Esophagus squamous epithelium (tissue), 5 donors: ENCODE measurements around the gene ITSN1. TPM values are rescaled to one million over a fixed set of nuclear protein-coding genes. Genes with fewer than 3 reads are reported as not detected.

Experiments used
- DNase-seq: peaks from one replicate; lab custom pipeline; 2025; lab: John Stamatoyannopoulos, UW
- H3K27ac ChIP-seq, 4 donors: fragments of 200-600 bp; sonication (generic); one replicate each; pipeline ENCODE4 v1.5.1; 2016 to 2019; ENCODE audit warnings: mild to moderate bottlenecking in 1 of 4
- H3K27me3 ChIP-seq, 4 donors: fragments of 200-600 bp; sonication (generic); 1 replicate in 3 of 4; 2 replicates in 1 of 4; pipeline versions ENCODE4 v1.5.1 to v1.6.0; 2017 to 2021; ENCODE audit warnings: antibody characterized with exemption in 1 of 4
- H3K36me3 ChIP-seq, 3 donors: fragments of 200-600 bp; sonication (generic); one replicate each; pipeline ENCODE4 v1.5.1; 2016 to 2019
- H3K4me1 ChIP-seq, 3 donors: fragments of 200-600 bp; sonication (generic); one replicate each; pipeline ENCODE4 v1.5.1; 2017 to 2019
- H3K4me3 ChIP-seq, 4 donors: fragments of 200-600 bp; sonication (generic); 1 replicate in 3 of 4; 2 replicates in 1 of 4; pipeline ENCODE4 v1.5.1; 2016 to 2019; ENCODE audit warnings: mild to moderate bottlenecking in 2 of 4, moderate library complexity in 1 of 4
- H3K9me3 ChIP-seq, 3 donors: fragments of 200-600 bp; sonication (generic); one replicate each; pipeline ENCODE4 v1.5.1; 2016 to 2019
- CTCF ChIP-seq, 6 experiments: fragments of 450-650 bp in 4 of 6; fragments of 200-600 bp in 2 of 6; sonication (generic) in 2 of 6; IDR thresholded peaks; one replicate each; pipeline ENCODE4 v1.5.1; 2016 to 2019; ENCODE audit warnings: antibody characterized with exemption in 6 of 6, mild to moderate bottlenecking in 4 of 6, moderate library complexity in 4 of 6
- POLR2A ChIP-seq, 4 donors: fragments of 450-650 bp; IDR thresholded peaks; one replicate each; pipeline ENCODE4 v1.6.1; 2017; ENCODE audit warnings: antibody characterized with exemption in 4 of 4, mild to moderate bottlenecking in 4 of 4, moderate library complexity in 3 of 4
- WGBS, 2 donors: methylation state at CpG; one replicate each; pipeline ENCODE4 v1.1.5; 2018; 5-methylcytosine and 5-hydroxymethylcytosine counted together
- intact Hi-C: fragments of 100-400 bp; cut with DNase I; formaldehyde crosslinking; loops from one replicate; pipeline ENCODE4 v1.15.0; 2022
- total RNA-seq, 4 donors: library from RNA; depleted of rRNA; stranded (reverse); fragments of >200 nt; gene quantifications; one replicate each; pipeline ENCODE4 v1.1.0, GENCODE V29; 2016
- donor health status: DM: yes; HTN: yes; CAD: no.

ITSN1 gene
- total RNA-seq, 4 donors from 2014 or later, result 9.5 to 27.1 (median 11.6) TPM

DNA sequence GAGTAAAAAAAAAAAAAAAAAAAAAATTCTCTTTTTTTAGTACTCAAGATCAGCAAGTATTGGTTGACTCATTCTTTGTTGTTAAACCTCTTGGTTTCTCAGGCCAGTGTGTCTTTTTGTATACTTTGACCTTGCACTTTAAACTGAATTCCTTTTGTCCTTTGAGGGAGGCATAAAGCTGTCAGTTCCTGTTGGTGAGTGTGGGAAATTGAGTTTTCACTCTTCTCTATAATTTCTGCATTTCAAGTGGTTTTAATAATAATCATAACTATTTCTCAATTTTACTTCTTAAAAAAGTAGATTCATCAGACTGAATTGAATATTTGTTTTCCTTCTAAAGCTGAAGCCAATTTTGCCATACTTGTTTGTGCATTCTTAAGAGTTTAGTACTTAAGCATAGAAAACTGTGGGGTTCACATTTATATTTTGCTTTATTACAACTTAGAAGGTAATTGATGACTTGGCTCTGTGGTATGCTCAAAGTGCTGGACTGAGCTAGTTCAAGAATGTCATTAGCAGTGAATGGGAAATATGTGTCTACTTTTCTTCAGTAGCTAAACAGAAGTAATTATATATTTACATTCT is 43.4 kb downstream of the ITSN1 start:
- peak overlapping the region in 1 of 4 donors; percentile 15 for H3K27ac ChIP-seq

GRCh38 chr21:33686386-33686785 is 44.1 kb downstream of the ITSN1 start:
- DNase-seq, result no peak
- Histone ChIP-seq H3K27me3 (no peaks in the 10 kb centered on the region), H3K36me3 (no peaks in the 10 kb centered on the region), H3K4me1 (peaks cover 10 to 66% (median 31%) of the 10 kb centered on the region in 3 donors), H3K4me3 (no peak overlapping the region), H3K27ac (no peak overlapping the region), H3K9me3 (no peaks in the 10 kb centered on the region)
- TF ChIP-seq CTCF (IDR thresholded peaks at IDR 0.05) (no peak), POLR2A (IDR thresholded peaks at IDR 0.05) (no peak)
- intact Hi-C loops, result no loop called here
- WGBS, 2 donors, result 81 to 83% methylated on average over 3 of the region's 3 CpGs

More for the DNA sequence above, 43.4 kb downstream of the ITSN1 start:
- TF ChIP-seq CTCF (IDR thresholded peaks at IDR 0.05) (no peak), POLR2A (IDR thresholded peaks at IDR 0.05) (no peak)
- no peaks in the 10 kb centered on the region for H3K27me3 ChIP-seq
- no peak for DNase-seq
- no peak overlapping the region for H3K4me3 ChIP-seq
- H3K4me1 ChIP-seq, result peaks cover 10 to 63% (median 31%) of the 10 kb centered on the region in 3 donors
- intact Hi-C loops, result no loop called here
- no peaks in the 10 kb centered on the region for H3K9me3 ChIP-seq
- no peaks in the 10 kb centered on the region for H3K36me3 ChIP-seq

- Histone ChIP-seq H3K4me3 (no peak overlapping the region), H3K27me3 (no peaks in the 10 kb centered on the region), H3K27ac (no peak overlapping the region), H3K36me3 (no peaks in the 10 kb centered on the region), H3K9me3 (no peaks in the 10 kb centered on the region), H3K4me1 (peaks cover 10 to 62% (median 30%) of the 10 kb centered on the region in 3 donors)
- intact Hi-C loops, result no loop called here
- TF ChIP-seq CTCF (IDR thresholded peaks at IDR 0.05) (no peak), POLR2A (IDR thresholded peaks at IDR 0.05) (no peak)
- DNase-seq, result no peak
- 72 to 75% methylated on average over 3 of the region's 3 CpGs for WGBS, 2 donors
These were observed 45.3 kb downstream of the ITSN1 start for GRCh38 chr21:33687634-33688033.

DNA sequence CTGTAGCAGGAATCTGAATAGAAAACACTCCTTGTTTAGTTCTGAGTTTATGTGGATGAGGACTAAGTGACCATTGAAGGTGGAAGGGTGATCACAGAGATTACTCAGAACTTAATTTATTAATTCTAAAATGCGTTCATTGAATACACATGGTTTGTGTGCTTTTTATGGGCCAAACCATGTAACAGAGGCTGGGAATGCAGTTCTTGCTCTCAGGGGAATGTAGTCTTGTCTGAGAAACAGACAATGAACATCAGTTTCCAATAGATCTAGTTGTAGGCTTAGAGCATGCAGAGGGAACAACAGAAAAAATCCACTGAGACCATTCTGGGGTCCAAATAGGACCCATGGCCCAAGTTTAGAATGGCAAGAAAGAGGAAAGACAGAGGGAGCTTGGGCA is 46.1 kb downstream of the ITSN1 start:
- Histone ChIP-seq H3K36me3 (no peaks in the 10 kb centered on the region), H3K27ac (no peak overlapping the region), H3K4me1 (peaks cover 10 to 55% (median 23%) of the 10 kb centered on the region in 3 donors), H3K27me3 (no peaks in the 10 kb centered on the region), H3K9me3 (no peaks in the 10 kb centered on the region), H3K4me3 (no peak overlapping the region)
- intact Hi-C loops, result no loop called here
- no peak for DNase-seq
- no peak for TF ChIP-seq CTCF (IDR thresholded peaks at IDR 0.05)
- no peak for TF ChIP-seq POLR2A (IDR thresholded peaks at IDR 0.05)
- 72 to 90% methylated on average over 1 of the region's 1 CpG for WGBS, 2 donors

- 78 to 84% methylated on average over 5 of the region's 5 CpGs for WGBS, 2 donors
- no peak for TF ChIP-seq CTCF (IDR thresholded peaks at IDR 0.05)
- no peak for TF ChIP-seq POLR2A (IDR thresholded peaks at IDR 0.05)
These were observed 48.6 kb downstream of the ITSN1 start for GRCh38 chr21:33690874-33691273.

More at GRCh38 chr21:33690874-33691273, 48.6 kb downstream of the ITSN1 start:
- no peak for DNase-seq
- no peak overlapping the region for H3K4me3 ChIP-seq
- H3K36me3 ChIP-seq, result no peaks in the 10 kb centered on the region
- H3K4me1 ChIP-seq, result peaks cover 0 to 30% (median 1%) of the 10 kb centered on the region in 3 donors
- H3K9me3 ChIP-seq, result no peaks in the 10 kb centered on the region
- H3K27me3 ChIP-seq, result no peaks in the 10 kb centered on the region
- intact Hi-C loops, result no loop called here
- no peak overlapping the region for H3K27ac ChIP-seq
